RKO (cell line): ENCODE data around the gene SMDT1.
"Not testable (repeated sequence)": the region's sequence is repeated elsewhere in the genome, so short reads cannot be mapped to it uniquely, and the experiment has no call there.

Source experiments
- DNase-seq: peaks from one replicate; pipeline ENCODE4 v3.0.0-alpha.2; 2016; ENCODE audit warnings: low spot score

Gene SMDT1

DNA sequence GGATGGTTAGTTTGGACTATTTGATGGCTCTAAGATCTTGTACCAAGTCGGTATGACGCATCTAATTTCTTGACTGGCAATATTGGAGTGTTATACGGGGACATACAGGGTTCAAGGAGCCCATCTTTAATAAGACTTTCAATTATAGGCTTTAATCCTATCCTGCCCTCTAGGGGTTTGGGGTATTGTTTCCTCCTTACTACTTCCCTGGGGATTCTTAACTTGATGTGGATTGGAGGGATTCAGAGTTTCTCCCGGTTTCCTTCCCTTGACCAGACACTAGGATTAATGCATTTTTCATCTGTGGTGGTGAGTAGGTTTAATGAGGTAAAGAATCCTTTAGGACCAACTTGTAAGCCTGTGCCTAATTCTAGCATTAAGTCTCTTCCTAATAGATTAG, 32.3 kb downstream of the SMDT1 start:
- DNase-seq: no peak

GRCh38 chr22:42112793-42113192, 33.3 kb downstream of the SMDT1 start:
- DNase-seq: not testable (repeated sequence)

- DNase-seq: no peak
Measured at GRCh38 chr22:42114721-42115120, 35.2 kb downstream of the SMDT1 start.

DNA sequence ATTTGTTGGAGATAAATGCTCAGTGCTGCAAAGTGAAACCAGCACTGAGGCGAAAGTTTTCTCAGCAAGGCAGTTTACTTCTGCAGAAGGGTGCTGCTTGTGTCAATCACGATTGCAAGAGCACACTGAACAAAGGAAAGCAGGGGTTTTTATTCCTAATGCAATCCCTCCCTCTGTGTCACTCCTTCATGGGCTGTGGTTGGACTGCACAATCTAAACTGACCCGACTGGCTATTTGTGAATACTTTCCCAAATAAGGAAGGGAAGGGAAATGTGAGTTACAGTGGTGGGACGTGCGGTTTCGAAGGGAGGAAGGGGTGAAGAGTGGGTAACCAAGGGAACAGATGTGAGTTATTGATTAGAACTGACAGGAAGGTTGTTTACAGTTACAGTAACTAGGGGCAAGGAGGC, 35.9 kb downstream of the SMDT1 start:
- DNase-seq: not testable (repeated sequence)

GRCh38 chr22:42116848-42117424, 37.4 kb downstream of the SMDT1 start:
- DNase-seq: no peak

DNA sequence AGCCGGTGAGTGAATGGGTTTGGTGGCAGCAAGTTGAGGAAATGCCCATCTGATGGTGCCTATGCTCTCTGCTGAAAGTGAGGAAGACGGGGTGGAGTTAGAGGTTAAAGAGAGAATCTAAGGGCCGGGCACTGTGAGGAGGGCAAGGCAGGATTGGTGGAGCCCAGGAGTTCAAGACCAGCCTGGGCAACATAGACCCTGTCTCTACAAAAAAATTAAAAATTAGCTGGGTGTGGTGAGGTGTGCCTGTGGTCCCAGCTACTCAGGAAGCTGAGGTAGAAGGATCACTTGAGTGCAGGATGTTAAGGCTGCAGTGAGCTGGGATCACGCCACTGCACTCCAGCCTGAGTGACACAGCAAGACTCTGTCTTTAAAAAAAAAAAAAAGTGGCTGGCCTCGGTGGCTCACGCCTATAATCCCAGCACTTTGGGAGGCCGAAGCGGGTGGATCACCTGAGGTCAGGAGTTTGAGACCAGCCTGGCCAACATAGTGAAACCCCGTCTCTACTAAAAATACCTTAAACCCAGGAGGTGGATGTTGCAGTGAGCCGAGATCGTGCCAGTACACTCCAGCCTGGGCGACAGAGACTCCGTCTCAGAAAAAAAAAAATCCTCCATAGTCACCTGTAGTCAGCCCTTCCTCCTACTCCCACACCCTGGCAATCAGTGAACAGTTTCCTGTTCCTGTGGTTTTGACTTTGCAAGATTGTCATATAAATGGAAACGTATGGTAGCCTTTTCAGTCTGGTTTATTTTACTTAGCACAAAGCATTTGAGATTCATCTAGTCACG, 40.9 kb downstream of the SMDT1 start:
- DNase-seq: not testable (repeated sequence)

DNA sequence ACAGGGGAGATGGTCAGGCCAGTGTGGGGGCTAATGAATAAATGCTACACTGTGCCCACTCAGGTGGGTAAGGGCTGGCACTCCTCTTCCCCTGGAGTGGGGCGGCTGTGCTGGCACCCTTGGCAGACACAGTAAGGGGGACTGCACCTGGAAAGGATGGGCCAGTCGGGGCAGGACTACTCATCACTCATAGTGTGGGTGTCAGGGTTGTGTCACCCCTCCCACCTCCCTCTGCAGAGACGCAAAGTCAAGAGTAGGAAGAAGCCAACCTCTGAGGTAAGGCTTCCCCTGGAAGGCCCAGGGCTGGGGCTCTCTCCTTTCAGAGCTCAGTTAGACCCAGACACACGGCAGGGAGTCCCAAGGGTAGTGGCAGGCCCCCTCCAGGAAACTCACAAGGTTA, 44.0 kb downstream of the SMDT1 start:
- not testable (repeated sequence) for DNase-seq

GRCh38 chr22:42127606-42128005, 48.1 kb downstream of the SMDT1 start:
- no peak for DNase-seq

- not testable (repeated sequence) for DNase-seq
Measured at GRCh38 chr22:42128007-42128406, 48.5 kb downstream of the SMDT1 start.

- not testable (repeated sequence) for DNase-seq
Measured at GRCh38 chr22:42128776-42129694, 49.5 kb downstream of the SMDT1 start.

- not testable (repeated sequence) for DNase-seq
Measured at GRCh38 chr22:42130182-42130581, 50.7 kb downstream of the SMDT1 start.

GRCh38 chr22:42130639-42131431, 51.3 kb downstream of the SMDT1 start, which contains the start of gene CYP2D6:
Gene CYP2D6, minus strand, starts transcription at chr22:42130810. Its CDS starts 19 bp downstream, at chr22:42130791.
- not testable (repeated sequence) for DNase-seq

- DNase-seq: no peak
Measured at GRCh38 chr22:42131562-42131961, 52.1 kb downstream of the SMDT1 start.

DNA sequence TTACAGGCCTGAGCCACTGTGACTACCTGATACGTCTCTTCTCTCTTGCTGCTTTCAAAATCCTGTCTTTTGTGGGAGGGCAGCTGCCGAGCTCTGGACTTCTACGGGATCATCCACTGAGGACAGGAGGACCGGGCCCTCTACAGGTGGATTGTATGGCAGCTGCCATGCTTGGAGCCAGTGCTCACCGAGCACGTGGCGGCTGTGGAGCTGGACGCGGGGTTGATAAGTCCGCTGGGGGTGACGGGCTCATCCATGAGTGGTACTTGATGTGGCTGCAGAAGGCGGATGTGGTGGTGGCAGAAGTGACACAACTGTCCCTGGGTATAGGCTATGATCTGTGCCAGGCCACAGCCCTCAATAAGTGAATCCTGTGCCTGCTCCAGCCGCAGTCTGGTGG, 53.0 kb downstream of the SMDT1 start:
- no peak for DNase-seq
